Panc1 (cell line): Measurements from ENCODE around the gene POLE. TPM values are rescaled to one million over a fixed set of nuclear protein-coding genes. Genes with fewer than 3 reads are reported as not detected.

ENCODE experiments used
- ATAC-seq: fragments of 200-7000 bp; cut with Tn5 transposase; 2 replicates; pipeline ENCODE4 v1.9.1; 2020; ENCODE audit warnings: mild to moderate bottlenecking, moderate library complexity
- BruUV-seq: library from RNA; stranded (reverse); fragments of 400-500 nt; replicated peaks from 2 replicates; lab custom pipeline; 2021; lab: Mats Ljungman, UMichigan
- CTCF ChIA-PET: fragments of 300-600 bp; sonication (Branson Sonifier 250); formaldehyde crosslinking; loops from one replicate; lab custom pipeline; 2022; ENCODE audit warnings: antibody characterized with exemption; lab: Charles Lee
- POLR2A ChIA-PET: fragments of 300-600 bp; sonication (Branson Sonifier 250); formaldehyde crosslinking; loops from one replicate; lab custom pipeline; 2022; ENCODE audit warnings: antibody characterized with exemption; lab: Charles Lee
- DNase-seq: peaks from one replicate; pipeline ENCODE4 v3.0.0-alpha.2; 2010; ENCODE audit warnings: low read depth, low spot score
- H3K27ac ChIP-seq: 2 replicates; pipeline ENCODE4 v1.5.1; 2011; ENCODE audit warnings: mild to moderate bottlenecking, low read length, inconsistent platforms
- H3K27me3 ChIP-seq: fragments of 200-500 bp; sonication (Bioruptor generic); 2 replicates; pipeline ENCODE4 v1.6.0; 2014; ENCODE audit warnings: low read length, inconsistent platforms; ENCODE audit not compliant: control insufficient read depth, insufficient read depth
- H3K36me3 ChIP-seq: fragments of 200-500 bp; sonication (Bioruptor generic); 2 replicates; pipeline ENCODE4 v1.5.1; 2014; ENCODE audit warnings: inconsistent platforms, mild to moderate bottlenecking, low read length, moderate library complexity; ENCODE audit not compliant: control insufficient read depth, insufficient read depth
- H3K4me1 ChIP-seq: 2 replicates; pipeline ENCODE4 v1.5.1; 2011; ENCODE audit warnings: inconsistent platforms, mild to moderate bottlenecking, low read length, moderate library complexity; ENCODE audit not compliant: control insufficient read depth, insufficient read depth
- H3K4me3 ChIP-seq, 2 experiments: 2 replicates each; pipeline ENCODE4 v1.5.1; 2011 to 2012; ENCODE audit warnings: low read depth in 2 of 2, low read length in 2 of 2, mild to moderate bottlenecking in 2 of 2, inconsistent platforms in 1 of 2, moderate library complexity in 1 of 2
- H3K9me3 ChIP-seq: fragments of 200-500 bp; sonication (Bioruptor generic); 2 replicates; pipeline ENCODE4 v1.5.1; 2014; ENCODE audit warnings: low read depth, mild to moderate bottlenecking, inconsistent platforms, low read length, moderate library complexity; ENCODE audit not compliant: control insufficient read depth, insufficient read depth
- CTCF ChIP-seq: fragments of 450-650 bp; IDR thresholded peaks from 2 replicates; pipeline ENCODE4 v1.5.1; 2017; ENCODE audit warnings: mild to moderate bottlenecking
- POLR2AphosphoS5 ChIP-seq: IDR thresholded peaks from 2 replicates; pipeline ENCODE4 v1.6.1; 2012; ENCODE audit warnings: mild to moderate bottlenecking, low read depth, low read length, moderate library complexity
- REST ChIP-seq, 2 experiments: IDR thresholded peaks; 2 replicates each; pipeline ENCODE4 v1.6.1; 2011 to 2012; ENCODE audit warnings: low read depth in 2 of 2, control low read depth in 1 of 2, low read length in 1 of 2, mild to moderate bottlenecking in 1 of 2, moderate library complexity in 1 of 2; ENCODE audit not compliant: insufficient read depth in 1 of 2
- SIN3A ChIP-seq: IDR thresholded peaks from 2 replicates; pipeline ENCODE4 v1.6.1; 2012; ENCODE audit warnings: low read depth, mild to moderate bottlenecking, low read length, moderate library complexity, borderline replicate concordance; ENCODE audit not compliant: insufficient read depth
- TCF7L2 ChIP-seq: IDR thresholded peaks from 2 replicates; pipeline ENCODE4 v1.6.1; 2011; ENCODE audit warnings: mild to moderate bottlenecking, low read depth, low read length, inconsistent platforms
- in situ Hi-C: cut with HindIII; loops from 2 replicates; pipeline ENCODE4 v1.10.0; 2016; ENCODE audit warnings: low sequenced_read_pairs, low pct_unique_long_range_greater_than_20kb
- intact Hi-C: fragments of 100-400 bp; cut with micrococcal nuclease; formaldehyde crosslinking; loops from one replicate; pipeline ENCODE4 v1.10.0; 2022; ENCODE audit not compliant: unreplicated experiment
- total RNA-seq: library from RNA; stranded (reverse); gene quantifications from one replicate; pipeline ENCODE4 v1.2.1, GENCODE V29; 2021; ENCODE audit not compliant: unreplicated experiment

Gene POLE
- total RNA-seq, 1 experiment from 2014 or later: 112 TPM

- ChIA-PET POLR2A (no interaction called here), CTCF (interaction anchor here (0.5 kb wide), 1 partner anchor 49 kb away, joined by 3 read pairs; no protein-coding TSS in a partner anchor)
- Histone ChIP-seq H3K27me3 (no peaks in the 10 kb centered on the region), H3K27ac (no peak overlapping the region), H3K9me3 (no peaks in the 10 kb centered on the region), H3K4me3 (no peak overlapping the region), H3K4me1 (no peaks in the 10 kb centered on the region), H3K36me3 (peaks cover 3% of the 10 kb centered on the region; the same call in 1 of the 2 replicates)
- DNase-seq (no peak), ATAC-seq (no peak)
- BruUV-seq: no TSS peak
- TF ChIP-seq CTCF: no peak
- TF ChIP-seq POLR2AphosphoS5: no peak
- TF ChIP-seq REST (IDR thresholded peaks at IDR 0.05; ENCODE audit: insufficient read depth in 1 of 2, low read depth in 2 of 2, low read length in 1 of 2): no peak
- no peak for TF ChIP-seq SIN3A
- TF ChIP-seq TCF7L2: no peak
- in situ Hi-C loops: no loop called here
- intact Hi-C loops: no loop called here
These were observed 39.3 kb downstream of the POLE start for GRCh38 chr12:132647858-132648257.

- DNase-seq: no peak
- in situ Hi-C loops: no loop called here
- no peak for ATAC-seq
- Histone ChIP-seq H3K4me1 (no peaks in the 10 kb centered on the region), H3K4me3 (no peak overlapping the region), H3K9me3 (no peaks in the 10 kb centered on the region), H3K27me3 (no peaks in the 10 kb centered on the region), H3K27ac (no peak overlapping the region), H3K36me3 (no peaks in the 10 kb centered on the region; the same call in 1 of the 2 replicates)
- BruUV-seq: no TSS peak
- POLR2A ChIA-PET: no interaction called here
- CTCF ChIA-PET: no interaction called here
- intact Hi-C loops: no loop called here
- TF ChIP-seq TCF7L2 (no peak), CTCF (no peak), SIN3A (no peak), POLR2AphosphoS5 (no peak), REST (IDR thresholded peaks at IDR 0.05; ENCODE audit: insufficient read depth in 1 of 2, low read depth in 2 of 2, low read length in 1 of 2) (no peak)
These were observed 40.3 kb downstream of the POLE start for GRCh38 chr12:132646850-132647249.
